GM12878 (cell line): ENCODE results near the gene SF3B5. TPM values are rescaled to one million over a fixed set of nuclear protein-coding genes. Genes with fewer than 3 reads are reported as not detected.

Experiments used
- ATAC-seq: fragments of 200-7000 bp; cut with Tn5 transposase; 3 replicates; pipeline ENCODE4 v1.9.1; 2020; ENCODE audit warnings: mild to moderate bottlenecking, moderate library complexity
- Bru-seq: library from RNA; stranded (reverse); fragments of 400-500 nt; gene quantifications from one replicate; lab custom pipeline; 2021; lab: Mats Ljungman, UMichigan
- BruChase-seq, 2 experiments: library from RNA; stranded (reverse); fragments of 400-500 nt; gene quantifications; one replicate each; lab custom pipeline; 2021; lab: Mats Ljungman, UMichigan
- BruUV-seq: library from RNA; stranded (reverse); fragments of 400-500 nt; replicated peaks from 2 replicates; lab custom pipeline; 2021; lab: Mats Ljungman, UMichigan
- CTCF ChIA-PET: fragments of 300-600 bp; sonication (Branson Sonifier 250); formaldehyde crosslinking; extraction: SDS; loops from one replicate; lab custom pipeline; 2021; ENCODE audit warnings: inconsistent platforms; lab: Yijun Ruan, JAX
- POLR2A ChIA-PET: fragments of 350-600 bp; formaldehyde crosslinking; extraction: SDS; loops from one replicate; lab custom pipeline; 2021; ENCODE audit warnings: inconsistent platforms; lab: Charles Lee
- RAD21 ChIA-PET: fragments of 300-600 bp; sonication (Branson Sonifier 250); formaldehyde crosslinking; loops from one replicate; lab custom pipeline; 2023; ENCODE audit warnings: antibody characterized with exemption; ENCODE audit not compliant: unreplicated experiment; lab: Charles Lee
- SMC1A ChIA-PET: fragments of 300-600 bp; sonication (Branson Sonifier 250); formaldehyde crosslinking; loops from one replicate; lab custom pipeline; 2023; ENCODE audit not compliant: unreplicated experiment, uncharacterized antibody; lab: Charles Lee
- DNase-seq: peaks from one replicate; pipeline ENCODE4 v3.0.0-alpha.2; 2011; ENCODE audit warnings: low read depth, low spot score
- FAIRE-seq: peaks from 3 replicates; lab custom pipeline; 2011; peaks lifted over from hg19 to GRCh38; lab: Jason Lieb, UNC
- H2AFZ ChIP-seq: 2 replicates; pipeline ENCODE4 v1.6.0; 2011; ENCODE audit warnings: low read depth, low read length, control low read depth; ENCODE audit not compliant: control insufficient read depth
- H3K27ac ChIP-seq: 2 replicates; pipeline ENCODE4 v1.5.1; 2011; ENCODE audit warnings: control low read depth; ENCODE audit not compliant: control insufficient read depth, insufficient read depth
- H3K27me3 ChIP-seq, 2 experiments: replicated peaks in 1 of 2; 2 replicates each; pipeline versions ENCODE4 v1.6.0 to v1.6.1; 2011; ENCODE audit warnings: low read length in 1 of 2; ENCODE audit not compliant: control insufficient read depth in 2 of 2, insufficient read depth in 2 of 2
- H3K36me3 ChIP-seq, 2 experiments: 2 replicates each; pipeline ENCODE4 v1.5.1; 2011; ENCODE audit warnings: low read length in 1 of 2; ENCODE audit not compliant: control insufficient read depth in 2 of 2, insufficient read depth in 2 of 2
- H3K4me1 ChIP-seq: 2 replicates; pipeline ENCODE4 v1.6.1; 2011; ENCODE audit warnings: mild to moderate bottlenecking, low read length, moderate library complexity, mixed read lengths; ENCODE audit not compliant: control insufficient read depth, insufficient read depth
- H3K4me2 ChIP-seq: 2 replicates; pipeline ENCODE4 v1.6.0; 2011; ENCODE audit warnings: control low read depth; ENCODE audit not compliant: control insufficient read depth, insufficient read depth
- H3K4me3 ChIP-seq: fragments of 200-600 bp; sonication (generic); 2 replicates; pipeline ENCODE4 v1.5.1; 2016
- H3K79me2 ChIP-seq: 2 replicates; pipeline ENCODE4 v1.6.0; 2011; ENCODE audit warnings: low read length; ENCODE audit not compliant: control insufficient read depth, insufficient read depth
- H3K9ac ChIP-seq: 2 replicates; pipeline ENCODE4 v1.8.0; 2011; ENCODE audit warnings: low read length, control low read depth, mixed read lengths; ENCODE audit not compliant: control insufficient read depth, insufficient read depth
- H3K9me3 ChIP-seq: replicated peaks from 3 replicates; pipeline ENCODE4 v1.5.1; 2011; ENCODE audit warnings: mild to moderate bottlenecking, low read length; ENCODE audit not compliant: control insufficient read depth, insufficient read depth
- H4K20me1 ChIP-seq: 2 replicates; pipeline ENCODE4 v1.6.0; 2011; ENCODE audit not compliant: control insufficient read depth, insufficient read depth
- CBX5 ChIP-seq: sonication (generic); IDR thresholded peaks from 2 replicates; pipeline ENCODE4 v1.6.1; 2016; ENCODE audit warnings: low read depth, moderate library complexity, mild to moderate bottlenecking, inconsistent platforms
- MTA3 ChIP-seq: IDR thresholded peaks from 2 replicates; pipeline ENCODE4 v1.6.1; 2012; ENCODE audit warnings: low read length, inconsistent platforms, borderline replicate concordance
- NFYA ChIP-seq: IDR thresholded peaks from 2 replicates; pipeline ENCODE4 v1.6.1; 2011; ENCODE audit warnings: low read depth, mild to moderate bottlenecking, low read length, improper control_type of control experiment, borderline replicate concordance
- NFYB ChIP-seq: IDR thresholded peaks from 2 replicates; pipeline ENCODE4 v1.6.1; 2011; ENCODE audit warnings: low read depth, mild to moderate bottlenecking, low read length, improper control_type of control experiment, moderate library complexity; ENCODE audit not compliant: insufficient read depth
- NRF1 ChIP-seq: conservative IDR thresholded peaks from 2 replicates; pipeline ENCODE4 v1.6.1; 2011; ENCODE audit warnings: mild to moderate bottlenecking, low read depth, low read length, improper control_type of control experiment
- SPI1 ChIP-seq: IDR thresholded peaks from 2 replicates; pipeline ENCODE4 v1.6.1; 2011; ENCODE audit warnings: low read depth, mild to moderate bottlenecking, low read length, moderate library complexity, borderline replicate concordance; ENCODE audit not compliant: insufficient read depth
- TARDBP ChIP-seq: IDR thresholded peaks from 2 replicates; pipeline ENCODE4 v1.6.1; 2016; ENCODE audit warnings: borderline replicate concordance
- WGBS: methylation state at CpG from one replicate; pipeline ENCODE4 v1.1.6; 2016; ENCODE audit warnings: low lambda C conversion rate; ENCODE audit not compliant: insufficient replicate concordance, insufficient coverage; ENCODE audit errors: missing lambda C conversion rate; 5-methylcytosine and 5-hydroxymethylcytosine counted together
- in situ Hi-C: fragments of 300-500 bp; cut with MboI; formaldehyde crosslinking; loops from 9 replicates; pipeline ENCODE4 v1.14.3; 2018; ENCODE audit warnings: mixed read lengths
- intact Hi-C: fragments of 100-400 bp; cut with micrococcal nuclease; formaldehyde crosslinking; loops from one replicate; pipeline ENCODE4 v1.14.2; 2022; ENCODE audit not compliant: unreplicated experiment
- long read RNA-seq, 2 experiments: library from polyadenylated mRNA; unstranded; transcript quantifications; one replicate each; pipeline ENCODE4 v2.0.0, GENCODE V29; 2019 to 2020
- polyA minus RNA-seq, 3 experiments: library from RNA; depleted of rRNA, polyadenylated mRNA; stranded (reverse); fragments of >200 nt; gene quantifications; 2 replicates each; pipeline ENCODE4 v1.2.3, GENCODE V29; 2011
- polyA plus RNA-seq, 11 experiments: library from polyadenylated mRNA; depleted of rRNA in 4 of 11; unstranded in 6 of 11; stranded (reverse) in 5 of 11; fragments of >200 nt; fragmentation: Nextera tagmentation in 4 of 11; fragmentation: Illumina TruSeq in 1 of 11; extraction: Ambion mirVana in 4 of 11; extraction: Trizol in 1 of 11; gene quantifications; 1 replicate in 1 of 11; 2 replicates in 10 of 11; pipeline versions ENCODE4 v1.2.1 to v1.2.3, GENCODE V29; 2011 to 2016; ENCODE audit warnings: inconsistent platforms in 2 of 11, missing spikeins in 2 of 11, low read depth in 1 of 11
- total RNA-seq, 4 experiments: library from RNA; depleted of rRNA in 3 of 4; stranded (reverse); fragments of >200 nt in 3 of 4; fragmentation: Illumina TruSeq in 1 of 4; extraction: Trizol in 1 of 4; gene quantifications; 2 replicates each; pipeline versions ENCODE4 v1.2.1 to v1.2.3, GENCODE V29; 2013 to 2021
- TF ChIP-seq, protein P1 (sequence below): fragments of 450-650 bp; IDR thresholded peaks from 2 replicates; pipeline ENCODE4 v1.6.1; 2017; ENCODE audit warnings: mild to moderate bottlenecking, moderate library complexity
- TF ChIP-seq, protein P2 (sequence below): fragments of 450-650 bp; IDR thresholded peaks from 2 replicates; pipeline ENCODE4 v1.6.1; 2017; ENCODE audit warnings: antibody characterized with exemption, mild to moderate bottlenecking, moderate library complexity

Gene SF3B5
- total RNA-seq (2013; cell fraction: nucleolus; rRNA removed): 22.1 and 31.4 TPM in 2 replicates
- total RNA-seq (2014; rRNA removed) (275 and 288 TPM in 2 replicates), total RNA-seq (2014; rRNA removed; fragmentation: Illumina TruSeq; extraction: Trizol) (208 and 220 TPM in 2 replicates), total RNA-seq (2021) (259 and 261 TPM in 2 replicates), polyA plus RNA-seq (2011; rRNA removed) (131 and 269 TPM in 2 replicates), polyA plus RNA-seq (2014; fragmentation: Illumina TruSeq; extraction: Trizol) (107 and 336 TPM in 2 replicates), polyA plus RNA-seq (2014; fragmentation: Nextera tagmentation; extraction: Ambion mirVana) (100 to 1,000 TPM; 700 to 864 TPM), polyA plus RNA-seq (2014; rRNA removed) (346 and 373 TPM in 2 replicates), polyA plus RNA-seq (2016; fragmentation: Nextera tagmentation; extraction: Ambion mirVana) (100 to 1,000 TPM; 423 to 467 TPM), polyA minus RNA-seq (2011; rRNA and poly(A)+ RNA removed) (145 and 211 TPM in 2 replicates), Bru-seq, nascent RNA (percentile 97 among the genes with signal in this experiment), BruChase-seq, experiment 1, labeled RNA remaining after a 6-hour chase (percentile 100 among the genes with signal in this experiment), BruChase-seq, experiment 2, labeled RNA remaining after a 2-hour chase (percentile 99 among the genes with signal in this experiment)
- polyA plus RNA-seq (2011; ENCODE audit: low read depth): 210 TPM
- polyA plus RNA-seq (2011; cell fraction: cytosol; rRNA removed): 502 and 575 TPM in 2 replicates
- polyA plus RNA-seq (2011; cell fraction: nucleus; rRNA removed): 221 and 222 TPM in 2 replicates
- polyA plus RNA-seq (2012): 198 and 217 TPM in 2 replicates
- 58.7 and 78.2 TPM in 2 replicates for polyA minus RNA-seq (2011; cell fraction: cytosol; rRNA and poly(A)+ RNA removed)
- 61.8 and 82.0 TPM in 2 replicates for polyA minus RNA-seq (2011; cell fraction: nucleus; rRNA and poly(A)+ RNA removed)
- long read RNA-seq, experiment 1, transcript SF3B5-201 (1 exons, 693 nt): major isoform, 94 of 94 reads
- long read RNA-seq, experiment 1, partial matches to known transcripts: 0 of 94 reads
- long read RNA-seq, experiment 1, other reads (novel, unspliced or antisense): 0 of 94 reads
- long read RNA-seq, experiment 2, transcript SF3B5-201 (1 exons, 693 nt): major isoform, 196 of 196 reads
- long read RNA-seq, experiment 2, partial matches to known transcripts: 0 of 196 reads
- long read RNA-seq, experiment 2, other reads (novel, unspliced or antisense): 0 of 196 reads

DNA sequence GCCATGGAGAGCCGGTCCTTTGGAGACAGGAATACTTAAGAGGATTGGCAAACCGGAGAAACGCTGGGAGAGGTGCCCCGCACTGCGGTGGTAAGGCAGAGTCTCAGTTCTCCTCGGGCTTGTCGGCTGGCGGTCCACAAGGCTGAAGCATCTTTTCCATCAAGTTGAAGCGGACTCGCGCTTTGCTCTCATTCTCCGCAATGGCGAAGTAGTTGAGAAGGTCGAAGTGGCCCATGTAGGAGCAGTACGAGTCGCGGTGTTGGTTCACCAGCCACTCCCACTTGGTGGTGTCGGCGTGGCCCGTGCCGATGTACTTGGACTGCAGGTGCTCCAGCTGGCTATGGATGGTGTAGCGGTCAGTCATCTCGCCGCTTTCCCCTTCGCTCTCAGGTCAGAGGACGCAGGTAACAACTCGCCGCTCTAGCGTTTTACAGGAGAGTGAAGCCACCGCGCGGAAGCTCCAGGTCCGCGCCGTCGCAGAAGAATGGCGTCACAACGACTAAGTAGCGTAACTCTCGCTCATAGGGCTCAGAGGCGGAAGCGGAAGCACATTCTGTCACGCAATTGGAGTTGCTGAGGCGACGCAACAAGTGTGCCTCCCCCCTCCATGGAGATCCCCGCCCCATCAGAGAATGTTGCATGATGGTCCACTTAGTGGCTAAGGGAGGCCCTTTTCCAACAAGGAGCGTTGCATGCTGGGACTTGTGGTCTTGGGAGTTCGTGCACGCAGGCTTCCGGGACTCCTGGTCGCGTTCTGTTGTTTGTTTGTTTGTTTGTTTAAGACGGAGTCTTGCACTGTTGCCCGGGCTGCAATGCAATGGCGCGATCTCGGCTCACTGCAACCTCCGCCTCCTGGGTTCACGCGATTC is at the start of gene SF3B5:
Gene SF3B5, minus strand, starts transcription at position 440 of the 869 bp plus-strand sequence. Its CDS starts 76 bp downstream, at position 364.
- Histone ChIP-seq H3K27ac (peak within 1 kb of the TSS; percentile 81), H3K79me2 (peaks cover 30% of the 10 kb centered on the region), H3K4me3 (peak within 1 kb of the TSS; percentile 92), H3K9ac (peak within 1 kb of the TSS; percentile 90), H3K27me3 (no peaks in the 10 kb centered on the region), H3K9me3 (no peaks in the 10 kb centered on the region), H4K20me1 (no peaks in the 10 kb centered on the region), H3K4me2 (peak within 1 kb of the TSS; percentile 98), H3K4me1 (peaks cover 15% of the 10 kb centered on the region), H3K36me3 (no peaks in the 10 kb centered on the region), H2AFZ (peak within 1 kb of the TSS; percentile 97)
- ChIA-PET POLR2A (interaction anchor here (0.6 to 1.9 kb wide), 3 partner anchors 31 to 155 kb away, joined by 4 to 6 read pairs (median 4); no protein-coding TSS in a partner anchor), SMC1A (interaction anchor here (1.2 to 2.7 kb wide), 8 partner anchors 10 to 124 kb away, joined by 3 to 10 read pairs (median 6); no protein-coding TSS in a partner anchor), RAD21 (interaction anchor here (0.6 to 2.4 kb wide), 6 partner anchors 10 to 155 kb away, joined by 3 to 10 read pairs (median 4); no protein-coding TSS in a partner anchor), CTCF (interaction anchor here (0.6 to 10.8 kb wide), 9 partner anchors 10 to 582 kb away, joined by 3 to 244 read pairs (median 5); no protein-coding TSS in a partner anchor)
- TSS peak; percentile 96 for BruUV-seq
- in situ Hi-C loops: loop anchor here (5.0 kb wide), 2 partner anchors 122 to 387 kb away; no protein-coding TSS in a partner anchor
- ATAC-seq (peak; percentile 96), DNase-seq (peak; percentile 99), FAIRE-seq (peak; percentile 100)
- under 1% methylated on average over 60 of the region's 60 CpGs for WGBS
- intact Hi-C loops: loop anchor here (1.0 to 5.0 kb wide), 3 partner anchors 31 to 257 kb away; partner anchors contain the start of gene STX11
- TF ChIP-seq NFYA (peak; percentile 42; the same call in 1 of the 2 replicates), CBX5 (peak; percentile 27; the same call in 1 of the 2 replicates), NFYB (peak; percentile 88), SPI1 (no peak), MTA3 (no peak), TARDBP (peak; percentile 46; the same call in 1 of the 2 replicates), NRF1 (no peak)
- TF ChIP-seq, protein P1, sequence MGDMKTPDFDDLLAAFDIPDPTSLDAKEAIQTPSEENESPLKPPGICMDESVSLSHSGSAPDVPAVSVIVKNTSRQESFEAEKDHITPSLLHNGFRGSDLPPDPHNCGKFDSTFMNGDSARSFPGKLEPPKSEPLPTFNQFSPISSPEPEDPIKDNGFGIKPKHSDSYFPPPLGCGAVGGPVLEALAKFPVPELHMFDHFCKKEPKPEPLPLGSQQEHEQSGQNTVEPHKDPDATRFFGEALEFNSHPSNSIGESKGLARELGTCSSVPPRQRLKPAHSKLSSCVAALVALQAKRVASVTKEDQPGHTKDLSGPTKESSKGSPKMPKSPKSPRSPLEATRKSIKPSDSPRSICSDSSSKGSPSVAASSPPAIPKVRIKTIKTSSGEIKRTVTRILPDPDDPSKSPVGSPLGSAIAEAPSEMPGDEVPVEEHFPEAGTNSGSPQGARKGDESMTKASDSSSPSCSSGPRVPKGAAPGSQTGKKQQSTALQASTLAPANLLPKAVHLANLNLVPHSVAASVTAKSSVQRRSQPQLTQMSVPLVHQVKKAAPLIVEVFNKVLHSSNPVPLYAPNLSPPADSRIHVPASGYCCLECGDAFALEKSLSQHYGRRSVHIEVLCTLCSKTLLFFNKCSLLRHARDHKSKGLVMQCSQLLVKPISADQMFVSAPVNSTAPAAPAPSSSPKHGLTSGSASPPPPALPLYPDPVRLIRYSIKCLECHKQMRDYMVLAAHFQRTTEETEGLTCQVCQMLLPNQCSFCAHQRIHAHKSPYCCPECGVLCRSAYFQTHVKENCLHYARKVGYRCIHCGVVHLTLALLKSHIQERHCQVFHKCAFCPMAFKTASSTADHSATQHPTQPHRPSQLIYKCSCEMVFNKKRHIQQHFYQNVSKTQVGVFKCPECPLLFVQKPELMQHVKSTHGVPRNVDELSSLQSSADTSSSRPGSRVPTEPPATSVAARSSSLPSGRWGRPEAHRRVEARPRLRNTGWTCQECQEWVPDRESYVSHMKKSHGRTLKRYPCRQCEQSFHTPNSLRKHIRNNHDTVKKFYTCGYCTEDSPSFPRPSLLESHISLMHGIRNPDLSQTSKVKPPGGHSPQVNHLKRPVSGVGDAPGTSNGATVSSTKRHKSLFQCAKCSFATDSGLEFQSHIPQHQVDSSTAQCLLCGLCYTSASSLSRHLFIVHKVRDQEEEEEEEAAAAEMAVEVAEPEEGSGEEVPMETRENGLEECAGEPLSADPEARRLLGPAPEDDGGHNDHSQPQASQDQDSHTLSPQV: no peak
- TF ChIP-seq, protein P2, sequence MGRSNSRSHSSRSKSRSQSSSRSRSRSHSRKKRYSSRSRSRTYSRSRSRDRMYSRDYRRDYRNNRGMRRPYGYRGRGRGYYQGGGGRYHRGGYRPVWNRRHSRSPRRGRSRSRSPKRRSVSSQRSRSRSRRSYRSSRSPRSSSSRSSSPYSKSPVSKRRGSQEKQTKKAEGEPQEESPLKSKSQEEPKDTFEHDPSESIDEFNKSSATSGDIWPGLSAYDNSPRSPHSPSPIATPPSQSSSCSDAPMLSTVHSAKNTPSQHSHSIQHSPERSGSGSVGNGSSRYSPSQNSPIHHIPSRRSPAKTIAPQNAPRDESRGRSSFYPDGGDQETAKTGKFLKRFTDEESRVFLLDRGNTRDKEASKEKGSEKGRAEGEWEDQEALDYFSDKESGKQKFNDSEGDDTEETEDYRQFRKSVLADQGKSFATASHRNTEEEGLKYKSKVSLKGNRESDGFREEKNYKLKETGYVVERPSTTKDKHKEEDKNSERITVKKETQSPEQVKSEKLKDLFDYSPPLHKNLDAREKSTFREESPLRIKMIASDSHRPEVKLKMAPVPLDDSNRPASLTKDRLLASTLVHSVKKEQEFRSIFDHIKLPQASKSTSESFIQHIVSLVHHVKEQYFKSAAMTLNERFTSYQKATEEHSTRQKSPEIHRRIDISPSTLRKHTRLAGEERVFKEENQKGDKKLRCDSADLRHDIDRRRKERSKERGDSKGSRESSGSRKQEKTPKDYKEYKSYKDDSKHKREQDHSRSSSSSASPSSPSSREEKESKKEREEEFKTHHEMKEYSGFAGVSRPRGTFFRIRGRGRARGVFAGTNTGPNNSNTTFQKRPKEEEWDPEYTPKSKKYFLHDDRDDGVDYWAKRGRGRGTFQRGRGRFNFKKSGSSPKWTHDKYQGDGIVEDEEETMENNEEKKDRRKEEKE: no peak
